Measurements from ENCODE around the gene B3GALNT2.

B3GALNT2 gene

GRCh38 chr1:235515844-235516512, 11.7 kb upstream of the B3GALNT2 start:
- Mint-ChIP-seq H3K4me3 (no peak overlapping the region), H3K27ac (no peak overlapping the region), H3K9me3 (no peaks in the 10 kb centered on the region), H3K36me3 (ENCODE audit: low read depth) (no peaks in the 10 kb centered on the region), H3K27me3 (ENCODE audit: low read depth) (no peaks in the 10 kb centered on the region), H3K4me1 (no peaks in the 10 kb centered on the region)
- no peak for TF ChIP-seq CTCF (IDR thresholded peaks at IDR 0.05; ENCODE audit: unreplicated experiment in 3 of 3)

GRCh38 chr1:235513495-235514366, 9.5 kb upstream of the B3GALNT2 start:
- H3K27ac Mint-ChIP-seq = no peak overlapping the region
- H3K36me3 Mint-ChIP-seq (ENCODE audit: low read depth) = no peaks in the 10 kb centered on the region
- no peaks in the 10 kb centered on the region for H3K9me3 Mint-ChIP-seq
- no peaks in the 10 kb centered on the region for H3K4me1 Mint-ChIP-seq
- TF ChIP-seq CTCF (IDR thresholded peaks at IDR 0.05; ENCODE audit: unreplicated experiment in 3 of 3) = peak; percentile 88 to 92 (median 92)
- H3K27me3 Mint-ChIP-seq (ENCODE audit: low read depth) = no peaks in the 10 kb centered on the region
- H3K4me3 Mint-ChIP-seq = no peak overlapping the region

- Mint-ChIP-seq H3K4me1 (no peaks in the 10 kb centered on the region), H3K27ac (no peak overlapping the region), H3K9me3 (no peaks in the 10 kb centered on the region), H3K36me3 (ENCODE audit: low read depth) (no peaks in the 10 kb centered on the region), H3K4me3 (no peak overlapping the region), H3K27me3 (ENCODE audit: low read depth) (peaks cover 4% of the 10 kb centered on the region)
- TF ChIP-seq CTCF (IDR thresholded peaks at IDR 0.05; ENCODE audit: unreplicated experiment in 3 of 3) = no peak
Observed at GRCh38 chr1:235511470-235512240, 7.4 kb upstream of the B3GALNT2 start.

GRCh38 chr1:235510823-235511222, 6.6 kb upstream of the B3GALNT2 start:
- Mint-ChIP-seq H3K36me3 (ENCODE audit: low read depth) (no peaks in the 10 kb centered on the region), H3K4me1 (no peaks in the 10 kb centered on the region), H3K27me3 (ENCODE audit: low read depth) (peaks cover 4% of the 10 kb centered on the region), H3K4me3 (no peak overlapping the region), H3K27ac (no peak overlapping the region), H3K9me3 (no peaks in the 10 kb centered on the region)
- TF ChIP-seq CTCF (IDR thresholded peaks at IDR 0.05; ENCODE audit: unreplicated experiment in 3 of 3) = no peak

- Mint-ChIP-seq H3K36me3 (ENCODE audit: low read depth) (no peaks in the 10 kb centered on the region), H3K4me1 (peaks cover 2% of the 10 kb centered on the region), H3K27ac (no peak overlapping the region), H3K27me3 (ENCODE audit: low read depth) (peaks cover 4% of the 10 kb centered on the region), H3K9me3 (no peaks in the 10 kb centered on the region), H3K4me3 (peak overlapping the region in 1 of 3 experiments; percentile 24)
- no peak for TF ChIP-seq CTCF (IDR thresholded peaks at IDR 0.05; ENCODE audit: unreplicated experiment in 3 of 3)
Observed at GRCh38 chr1:235507623-235508022, 3.4 kb upstream of the B3GALNT2 start.
